HEK293 (cell line): ENCODE measurements around the gene PYROXD2.
A peak's percentile ranks its signal among the peaks of the same experiment; 100 is the strongest.

Source experiments
- GLIS2 ChIP-seq: fragments of 450-650 bp; formaldehyde crosslinking; IDR thresholded peaks from 2 replicates; pipeline ENCODE4 v1.5.1; 2016; ENCODE audit warnings: missing biosample characterization, missing genetic modification characterization
- KLF9 ChIP-seq: fragments of 450-650 bp; formaldehyde crosslinking; IDR thresholded peaks from 2 replicates; pipeline ENCODE4 v1.5.1; 2016; ENCODE audit warnings: missing biosample characterization, missing genetic modification characterization, low read depth
- SP2 ChIP-seq: fragments of 450-650 bp; formaldehyde crosslinking; IDR thresholded peaks from 2 replicates; pipeline ENCODE4 v1.5.1; 2016; ENCODE audit warnings: missing biosample characterization, missing genetic modification characterization
- ZNF175 ChIP-seq: fragments of 450-650 bp; formaldehyde crosslinking; IDR thresholded peaks from 2 replicates; pipeline ENCODE4 v1.5.1; 2016; ENCODE audit warnings: missing biosample characterization, missing genetic modification characterization
- ZNF23 ChIP-seq: fragments of 450-650 bp; formaldehyde crosslinking; IDR thresholded peaks from 2 replicates; pipeline ENCODE4 v1.5.1; 2016; ENCODE audit warnings: missing biosample characterization, missing genetic modification characterization, borderline replicate concordance
- ZNF610 ChIP-seq: fragments of 450-650 bp; formaldehyde crosslinking; IDR thresholded peaks from 2 replicates; pipeline ENCODE4 v1.5.1; 2016; ENCODE audit warnings: missing biosample characterization, missing genetic modification characterization, borderline replicate concordance
- ZNF624 ChIP-seq: fragments of 450-650 bp; formaldehyde crosslinking; IDR thresholded peaks from 2 replicates; pipeline ENCODE4 v1.5.1; 2017; ENCODE audit warnings: missing biosample characterization, missing genetic modification characterization
- ZNF701 ChIP-seq: fragments of 450-650 bp; formaldehyde crosslinking; IDR thresholded peaks from 2 replicates; pipeline ENCODE4 v1.5.1; 2016; ENCODE audit warnings: missing biosample characterization, missing genetic modification characterization
- ZNF768 ChIP-seq: fragments of 450-650 bp; formaldehyde crosslinking; IDR thresholded peaks from 2 replicates; pipeline ENCODE4 v1.5.1; 2018; ENCODE audit warnings: missing biosample characterization, mild to moderate bottlenecking, missing genetic modification characterization
- ZNF777 ChIP-seq: fragments of 450-650 bp; formaldehyde crosslinking; IDR thresholded peaks from 2 replicates; pipeline ENCODE4 v1.5.1; 2017; ENCODE audit warnings: missing biosample characterization, missing genetic modification characterization, borderline replicate concordance
- TF ChIP-seq, protein P1 (sequence below): fragments of 450-650 bp; formaldehyde crosslinking; IDR thresholded peaks from 2 replicates; pipeline ENCODE4 v1.5.1; 2016; ENCODE audit warnings: missing biosample characterization, missing genetic modification characterization
- TF ChIP-seq, protein P2 (sequence below): fragments of 450-650 bp; formaldehyde crosslinking; IDR thresholded peaks from 2 replicates; pipeline ENCODE4 v1.5.1; 2016; ENCODE audit warnings: missing biosample characterization, missing genetic modification characterization
- TF ChIP-seq, protein P3 (sequence below): fragments of 450-650 bp; formaldehyde crosslinking; IDR thresholded peaks from 2 replicates; pipeline ENCODE4 v1.5.1; 2016; ENCODE audit warnings: missing biosample characterization, missing genetic modification characterization

DNA sequence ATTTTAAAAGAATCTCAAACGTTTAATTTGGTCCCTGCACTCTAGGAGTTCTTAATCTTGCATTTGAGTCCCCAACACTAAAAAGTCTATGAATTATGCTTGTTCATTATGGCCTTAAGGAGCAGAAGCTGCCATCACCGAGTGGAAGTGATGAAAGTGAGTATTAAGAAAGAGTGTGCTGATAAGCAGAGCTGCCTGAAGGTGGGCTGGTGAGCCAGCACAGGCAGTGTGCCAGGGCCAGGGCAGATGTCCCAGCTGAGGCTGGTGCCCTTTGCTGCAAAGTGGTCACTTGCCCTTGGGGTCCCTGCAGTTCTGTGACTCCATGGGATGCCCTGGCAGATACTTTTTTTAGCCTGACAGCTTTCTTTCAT lies 74.1 kb downstream of the PYROXD2 start:
- no peak for TF ChIP-seq GLIS2 (tag by site-specific recombination)
- no peak for TF ChIP-seq ZNF23 (tag by site-specific recombination)
- TF ChIP-seq, protein P1, sequence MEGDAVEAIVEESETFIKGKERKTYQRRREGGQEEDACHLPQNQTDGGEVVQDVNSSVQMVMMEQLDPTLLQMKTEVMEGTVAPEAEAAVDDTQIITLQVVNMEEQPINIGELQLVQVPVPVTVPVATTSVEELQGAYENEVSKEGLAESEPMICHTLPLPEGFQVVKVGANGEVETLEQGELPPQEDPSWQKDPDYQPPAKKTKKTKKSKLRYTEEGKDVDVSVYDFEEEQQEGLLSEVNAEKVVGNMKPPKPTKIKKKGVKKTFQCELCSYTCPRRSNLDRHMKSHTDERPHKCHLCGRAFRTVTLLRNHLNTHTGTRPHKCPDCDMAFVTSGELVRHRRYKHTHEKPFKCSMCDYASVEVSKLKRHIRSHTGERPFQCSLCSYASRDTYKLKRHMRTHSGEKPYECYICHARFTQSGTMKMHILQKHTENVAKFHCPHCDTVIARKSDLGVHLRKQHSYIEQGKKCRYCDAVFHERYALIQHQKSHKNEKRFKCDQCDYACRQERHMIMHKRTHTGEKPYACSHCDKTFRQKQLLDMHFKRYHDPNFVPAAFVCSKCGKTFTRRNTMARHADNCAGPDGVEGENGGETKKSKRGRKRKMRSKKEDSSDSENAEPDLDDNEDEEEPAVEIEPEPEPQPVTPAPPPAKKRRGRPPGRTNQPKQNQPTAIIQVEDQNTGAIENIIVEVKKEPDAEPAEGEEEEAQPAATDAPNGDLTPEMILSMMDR (tag by site-specific recombination), result 0 out of 2 replicates have a peak, but pooled peaks have one; percentile 12
- TF ChIP-seq ZNF175 (tag by site-specific recombination), result no peak
- no peak for TF ChIP-seq KLF9 (tag by site-specific recombination)
- TF ChIP-seq ZNF777, result no peak
- no peak for TF ChIP-seq SP2
- TF ChIP-seq ZNF610 (tag by site-specific recombination), result no peak
- TF ChIP-seq ZNF701 (tag by site-specific recombination), result no peak
- TF ChIP-seq, protein P2, sequence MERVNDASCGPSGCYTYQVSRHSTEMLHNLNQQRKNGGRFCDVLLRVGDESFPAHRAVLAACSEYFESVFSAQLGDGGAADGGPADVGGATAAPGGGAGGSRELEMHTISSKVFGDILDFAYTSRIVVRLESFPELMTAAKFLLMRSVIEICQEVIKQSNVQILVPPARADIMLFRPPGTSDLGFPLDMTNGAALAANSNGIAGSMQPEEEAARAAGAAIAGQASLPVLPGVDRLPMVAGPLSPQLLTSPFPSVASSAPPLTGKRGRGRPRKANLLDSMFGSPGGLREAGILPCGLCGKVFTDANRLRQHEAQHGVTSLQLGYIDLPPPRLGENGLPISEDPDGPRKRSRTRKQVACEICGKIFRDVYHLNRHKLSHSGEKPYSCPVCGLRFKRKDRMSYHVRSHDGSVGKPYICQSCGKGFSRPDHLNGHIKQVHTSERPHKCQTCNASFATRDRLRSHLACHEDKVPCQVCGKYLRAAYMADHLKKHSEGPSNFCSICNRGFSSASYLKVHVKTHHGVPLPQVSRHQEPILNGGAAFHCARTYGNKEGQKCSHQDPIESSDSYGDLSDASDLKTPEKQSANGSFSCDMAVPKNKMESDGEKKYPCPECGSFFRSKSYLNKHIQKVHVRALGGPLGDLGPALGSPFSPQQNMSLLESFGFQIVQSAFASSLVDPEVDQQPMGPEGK (tag by site-specific recombination), result no peak
- TF ChIP-seq ZNF768 (tag by site-specific recombination), result no peak
- TF ChIP-seq, protein P3, sequence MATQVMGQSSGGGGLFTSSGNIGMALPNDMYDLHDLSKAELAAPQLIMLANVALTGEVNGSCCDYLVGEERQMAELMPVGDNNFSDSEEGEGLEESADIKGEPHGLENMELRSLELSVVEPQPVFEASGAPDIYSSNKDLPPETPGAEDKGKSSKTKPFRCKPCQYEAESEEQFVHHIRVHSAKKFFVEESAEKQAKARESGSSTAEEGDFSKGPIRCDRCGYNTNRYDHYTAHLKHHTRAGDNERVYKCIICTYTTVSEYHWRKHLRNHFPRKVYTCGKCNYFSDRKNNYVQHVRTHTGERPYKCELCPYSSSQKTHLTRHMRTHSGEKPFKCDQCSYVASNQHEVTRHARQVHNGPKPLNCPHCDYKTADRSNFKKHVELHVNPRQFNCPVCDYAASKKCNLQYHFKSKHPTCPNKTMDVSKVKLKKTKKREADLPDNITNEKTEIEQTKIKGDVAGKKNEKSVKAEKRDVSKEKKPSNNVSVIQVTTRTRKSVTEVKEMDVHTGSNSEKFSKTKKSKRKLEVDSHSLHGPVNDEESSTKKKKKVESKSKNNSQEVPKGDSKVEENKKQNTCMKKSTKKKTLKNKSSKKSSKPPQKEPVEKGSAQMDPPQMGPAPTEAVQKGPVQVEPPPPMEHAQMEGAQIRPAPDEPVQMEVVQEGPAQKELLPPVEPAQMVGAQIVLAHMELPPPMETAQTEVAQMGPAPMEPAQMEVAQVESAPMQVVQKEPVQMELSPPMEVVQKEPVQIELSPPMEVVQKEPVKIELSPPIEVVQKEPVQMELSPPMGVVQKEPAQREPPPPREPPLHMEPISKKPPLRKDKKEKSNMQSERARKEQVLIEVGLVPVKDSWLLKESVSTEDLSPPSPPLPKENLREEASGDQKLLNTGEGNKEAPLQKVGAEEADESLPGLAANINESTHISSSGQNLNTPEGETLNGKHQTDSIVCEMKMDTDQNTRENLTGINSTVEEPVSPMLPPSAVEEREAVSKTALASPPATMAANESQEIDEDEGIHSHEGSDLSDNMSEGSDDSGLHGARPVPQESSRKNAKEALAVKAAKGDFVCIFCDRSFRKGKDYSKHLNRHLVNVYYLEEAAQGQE, result no peak
- no peak for TF ChIP-seq ZNF624 (tag by site-specific recombination)
